ENCODE measurements around the gene ATP7B. TPM values are rescaled to one million over a fixed set of nuclear protein-coding genes. Genes with fewer than 3 reads are reported as not detected.

ATP7B gene
- total RNA-seq (2022; extraction: Qiagen RNA extraction) = 1.9 to 2.7 TPM (median 2.5 TPM) in 5 replicates

GRCh38 chr13:52010890-52011631 lies at the start of gene ATP7B:
ATP7B (minus strand) TSS chr13:52011450; CDS start chr13:52011337, 113 bp downstream.

GRCh38 chr13:52024481-52024880 lies 13.2 kb upstream of the ATP7B start, which contains the start of gene UTP14C:
UTP14C (plus strand) TSS chr13:52024691; CDS start chr13:52028805, 4,114 bp downstream.

GRCh38 chr13:52011632-52012511 lies 622 bp upstream of the ATP7B start, which contains the start of gene ALG11:
ALG11 (plus strand) TSS chr13:52012398; CDS start chr13:52012419, 21 bp downstream.

Other genes with a start within 250 kb of the ATP7B start
- gene DHRS12, start 207.3 kb downstream of the ATP7B start, total RNA-seq (2022; extraction: Qiagen RNA extraction) = 4.6 to 5.4 TPM (median 4.9 TPM) in 5 replicates
- not detected in 5 replicates for gene TMEM272, start 166.3 kb downstream of the ATP7B start, total RNA-seq (2022; extraction: Qiagen RNA extraction)
- not detected in 5 replicates for gene CCDC70, start 149.5 kb downstream of the ATP7B start, total RNA-seq (2022; extraction: Qiagen RNA extraction)
- 6.4 to 8.5 TPM (median 7.8 TPM) in 5 replicates for gene ALG11, start 948 bp upstream of the ATP7B start, total RNA-seq (2022; extraction: Qiagen RNA extraction)
- gene UTP14C, start 13.2 kb upstream of the ATP7B start, total RNA-seq (2022; extraction: Qiagen RNA extraction) = 5.5 to 6.8 TPM (median 6.5 TPM) in 5 replicates
- 0.07 to 0.09 TPM (median 0.08 TPM) in 4 of 5 replicates, not detected in the other for gene NEK5, start 117.6 kb upstream of the ATP7B start, total RNA-seq (2022; extraction: Qiagen RNA extraction)
- gene NEK3, start 148.1 kb upstream of the ATP7B start, total RNA-seq (2022; extraction: Qiagen RNA extraction) = 6.8 to 10.7 TPM (median 7.7 TPM) in 5 replicates

Measured in A549 treated with Mapracorat at 1 μM for 4 hours (cell line).